RPMI8226 (cell line): Measurements from ENCODE around the gene TSPAN15.
"Not testable (repeated sequence)": the region's sequence is repeated elsewhere in the genome, so short reads cannot be mapped to it uniquely, and the experiment has no call there.

ENCODE experiments used
- DNase-seq: peaks from one replicate; pipeline ENCODE4 v3.0.0-alpha.2; 2015

The TSPAN15 gene

DNA sequence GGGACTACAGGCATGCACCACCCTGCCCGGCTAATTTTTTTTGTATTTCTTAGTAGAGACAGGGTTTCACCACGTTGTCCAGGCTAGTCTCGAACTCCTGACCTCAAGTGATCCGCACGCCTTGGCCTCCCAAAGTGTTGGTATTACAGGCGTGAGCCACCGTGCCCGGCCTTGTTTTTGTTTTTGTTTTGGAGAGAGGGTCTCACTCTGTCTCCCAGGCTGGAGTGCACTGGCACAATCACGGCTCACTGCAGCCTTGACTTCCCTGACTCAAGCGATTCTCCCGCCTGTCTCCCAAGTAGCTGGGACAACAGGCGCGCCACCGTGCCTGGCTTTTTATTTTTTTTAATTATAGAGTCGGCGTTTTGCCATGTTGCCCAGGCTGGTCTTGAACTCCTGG is 870 bp upstream of the TSPAN15 start:
- not testable (repeated sequence) for DNase-seq

DNA sequence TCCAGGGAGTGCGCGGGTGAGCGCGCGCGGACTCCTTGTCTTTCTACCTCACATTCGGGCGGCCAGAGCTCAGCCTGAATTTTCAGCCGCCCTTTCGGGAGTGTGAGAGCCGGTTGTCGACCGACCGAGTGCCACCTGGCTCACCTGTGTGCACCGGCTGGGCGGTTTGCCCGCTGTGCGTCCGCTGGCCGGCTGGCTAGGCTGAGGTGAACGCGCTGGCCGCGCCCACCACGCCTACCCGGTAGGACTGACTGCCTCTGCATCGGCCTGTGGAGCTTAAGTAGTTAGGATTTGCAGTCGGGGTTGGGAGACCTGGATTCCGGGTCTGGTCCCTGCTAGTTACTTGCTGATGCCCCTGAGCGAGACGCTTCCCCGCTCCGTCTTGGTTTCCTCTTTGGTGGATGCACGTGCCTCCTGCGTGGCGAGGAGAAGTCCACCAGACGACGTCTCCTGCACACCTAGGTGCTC is 553 bp downstream of the TSPAN15 start:
- peak; percentile 16 for DNase-seq

GRCh38 chr10:69452676-69453415 is 1.6 kb downstream of the TSPAN15 start:
- DNase-seq = no peak

GRCh38 chr10:69453795-69454194 is 2.5 kb downstream of the TSPAN15 start:
- no peak for DNase-seq

DNA sequence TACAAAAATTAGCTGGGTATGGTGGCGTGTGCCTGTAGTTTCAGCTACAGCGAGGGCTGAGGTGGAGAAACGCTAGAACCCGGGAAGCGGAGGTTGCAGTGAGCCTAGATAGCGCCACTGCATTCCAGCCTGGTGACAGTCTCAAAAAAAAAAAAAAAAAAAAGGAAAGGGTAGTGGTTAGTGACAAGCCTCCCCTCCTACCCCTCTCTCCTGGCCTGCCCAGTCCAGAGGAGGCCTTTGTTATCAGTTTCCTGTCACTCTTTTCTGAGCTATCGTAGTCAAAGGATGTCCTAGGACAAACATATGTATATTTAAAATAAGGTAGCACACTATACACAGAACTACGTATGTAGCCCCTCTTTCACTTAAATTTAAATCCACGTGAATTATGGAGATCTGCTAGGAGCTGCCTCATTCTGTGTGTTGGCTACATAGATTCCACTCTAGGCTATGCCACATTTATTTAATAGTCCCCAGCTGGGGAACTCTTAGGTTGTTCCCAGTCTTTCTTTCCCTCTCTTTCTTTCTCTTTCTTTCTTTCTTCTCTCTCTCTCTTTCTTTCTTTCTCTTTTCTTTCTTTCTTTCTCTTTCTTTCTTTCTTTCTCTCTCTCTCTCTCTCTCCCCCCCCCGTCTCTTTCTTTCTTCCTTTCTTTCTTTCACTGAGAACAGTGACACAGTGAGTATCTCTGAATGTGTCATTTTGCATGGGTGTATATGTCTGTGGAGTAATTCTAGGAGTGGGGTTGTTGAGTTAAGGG is 3.9 kb downstream of the TSPAN15 start:
- DNase-seq = no peak

DNA sequence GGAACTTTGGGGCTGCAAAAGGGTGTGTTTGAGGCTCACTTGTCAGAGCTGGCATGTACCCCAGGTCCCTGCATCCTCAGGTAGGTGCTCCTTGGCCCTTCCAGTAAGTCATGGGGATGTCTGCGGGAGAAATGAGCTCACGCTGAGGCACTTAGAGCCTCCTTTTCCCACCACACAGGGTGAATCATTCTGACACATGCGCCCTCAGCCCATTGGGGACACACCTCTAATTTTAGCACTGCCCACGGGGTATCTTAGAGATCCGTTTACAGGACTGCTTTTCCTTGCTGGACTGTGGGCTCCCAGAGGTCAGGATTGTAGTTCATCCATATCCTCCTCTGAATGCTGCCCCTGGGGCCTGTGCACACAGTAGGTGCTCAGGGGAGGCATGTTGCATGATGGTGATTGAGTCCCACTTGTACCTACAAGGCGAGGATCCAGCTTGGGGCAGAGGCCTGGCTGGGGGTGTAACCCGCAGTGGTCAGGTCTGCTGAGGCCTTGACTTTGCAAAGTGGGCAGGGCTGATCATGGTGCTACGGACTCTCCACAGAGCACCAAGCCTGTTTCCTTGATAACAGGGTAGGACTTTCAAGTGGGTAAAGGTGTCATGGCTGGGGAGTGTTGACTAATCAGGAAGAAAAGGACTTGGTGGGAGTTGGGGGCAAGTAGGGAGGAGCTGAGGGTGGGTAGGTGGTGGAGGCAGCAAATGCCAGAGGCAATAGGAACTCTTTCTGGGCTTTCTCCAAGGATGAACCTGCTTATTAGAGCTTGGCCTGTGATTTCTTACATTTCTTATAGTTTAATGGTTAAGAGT is 5.8 kb downstream of the TSPAN15 start:
- no peak for DNase-seq

- no peak for DNase-seq
Observed at GRCh38 chr10:69457771-69458237, 6.5 kb downstream of the TSPAN15 start.

DNA sequence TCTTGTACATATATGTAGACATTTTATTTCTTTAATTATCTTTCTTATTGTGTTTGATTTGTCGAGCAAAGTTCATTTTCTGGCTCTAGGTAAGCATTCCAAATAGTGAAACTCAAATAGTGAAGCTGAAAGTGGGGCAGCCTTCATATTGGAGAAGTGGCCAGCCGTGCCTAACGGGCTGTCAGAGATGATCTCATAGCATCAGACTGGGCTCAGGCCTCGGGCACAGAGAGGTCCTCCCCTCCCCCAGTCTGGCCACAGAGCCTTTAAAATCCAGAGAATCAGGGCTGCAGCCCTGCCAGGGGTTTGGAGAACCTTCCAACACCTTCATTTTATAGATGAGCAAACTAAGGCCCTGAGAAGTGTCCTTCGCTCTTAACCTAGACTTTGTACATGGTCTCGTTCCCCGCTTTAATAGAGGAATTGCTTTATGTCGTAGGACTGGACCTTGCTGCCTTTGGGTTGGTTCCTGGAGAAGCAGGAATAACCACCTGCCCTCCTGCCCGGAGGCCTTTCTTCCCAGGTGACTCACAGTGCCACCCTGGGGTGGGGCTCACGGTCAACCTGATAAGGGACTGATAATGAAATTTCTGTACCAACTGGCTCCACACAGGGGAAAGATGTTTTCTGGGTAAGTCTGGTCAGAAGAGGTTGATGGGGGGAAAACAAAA is 7.3 kb downstream of the TSPAN15 start:
- DNase-seq = no peak

- no peak for DNase-seq
Observed at GRCh38 chr10:69459101-69459790, 8.0 kb downstream of the TSPAN15 start.

GRCh38 chr10:69459893-69460575 is 8.8 kb downstream of the TSPAN15 start:
- no peak for DNase-seq

GRCh38 chr10:69460576-69461242 is 9.4 kb downstream of the TSPAN15 start:
- no peak for DNase-seq

- DNase-seq = no peak
Observed at GRCh38 chr10:69461243-69462025, 10.2 kb downstream of the TSPAN15 start.

DNA sequence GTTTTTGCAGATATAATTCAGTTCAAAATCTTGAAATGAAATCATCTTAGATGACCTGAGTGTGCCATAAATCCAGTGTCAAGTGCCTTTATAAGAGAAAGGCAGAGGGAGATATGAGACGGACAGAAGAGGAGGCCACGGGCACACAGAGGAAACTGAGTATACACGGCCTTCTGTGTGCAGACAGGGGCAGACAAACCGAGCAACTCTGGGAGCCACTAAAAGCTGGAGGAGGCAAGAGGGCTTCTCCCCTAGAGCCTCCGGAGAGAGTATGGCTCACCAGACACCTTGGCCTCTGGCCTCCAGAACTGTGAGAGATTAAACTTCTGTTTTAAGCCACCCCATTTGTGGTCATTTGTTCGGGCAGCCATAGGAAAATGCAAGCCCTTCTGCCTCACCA is 12.6 kb downstream of the TSPAN15 start:
- DNase-seq = no peak

DNA sequence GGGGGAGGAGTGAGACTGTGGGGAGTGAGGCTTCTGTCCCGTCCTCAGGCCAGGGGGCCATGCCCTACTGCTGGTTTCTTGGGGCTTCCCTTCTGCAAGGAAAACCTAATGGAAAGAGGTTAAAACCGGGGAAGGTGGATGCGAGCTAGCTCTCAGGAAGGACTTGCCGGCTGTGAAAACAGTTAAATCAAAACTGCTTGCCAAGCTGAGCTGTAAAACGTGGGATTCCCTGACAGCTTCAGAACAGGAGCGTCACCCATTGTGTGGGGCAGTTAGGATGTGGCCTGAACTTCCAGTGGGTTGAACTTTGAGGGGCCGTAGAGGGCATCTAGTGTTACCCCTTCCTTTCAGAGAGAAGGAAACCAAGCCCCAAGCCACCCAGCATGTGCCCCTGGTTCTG is 13.1 kb downstream of the TSPAN15 start:
- no peak for DNase-seq

DNA sequence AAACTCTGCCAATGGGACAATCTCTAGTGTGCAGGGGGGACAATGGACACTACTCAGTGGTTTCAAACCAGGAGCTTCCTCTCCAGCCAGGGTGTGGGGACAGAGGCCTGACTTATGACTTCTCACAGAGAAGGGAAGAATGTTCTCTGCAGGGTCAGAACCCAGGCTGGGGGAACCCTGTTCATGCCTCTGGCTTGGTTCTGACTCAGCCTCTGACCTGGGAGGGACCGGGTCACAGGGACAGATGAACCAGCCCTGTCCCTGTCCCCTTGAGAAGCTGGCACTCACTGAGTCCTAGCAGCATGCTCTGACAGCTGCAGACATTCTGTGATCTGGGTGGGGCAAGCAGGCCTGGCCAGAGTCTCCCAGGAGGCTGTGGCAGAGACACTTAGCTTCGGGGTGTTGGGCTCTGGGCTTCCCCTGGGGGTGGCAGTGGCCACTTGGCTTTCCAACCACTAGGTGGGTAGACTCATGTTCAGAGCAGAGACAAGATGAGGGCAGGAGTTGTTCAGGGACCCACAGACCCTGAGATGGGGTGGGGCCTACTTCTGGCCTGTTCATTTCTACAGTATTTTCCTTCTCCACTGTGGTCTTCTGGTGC is 13.6 kb downstream of the TSPAN15 start:
- no peak for DNase-seq

DNA sequence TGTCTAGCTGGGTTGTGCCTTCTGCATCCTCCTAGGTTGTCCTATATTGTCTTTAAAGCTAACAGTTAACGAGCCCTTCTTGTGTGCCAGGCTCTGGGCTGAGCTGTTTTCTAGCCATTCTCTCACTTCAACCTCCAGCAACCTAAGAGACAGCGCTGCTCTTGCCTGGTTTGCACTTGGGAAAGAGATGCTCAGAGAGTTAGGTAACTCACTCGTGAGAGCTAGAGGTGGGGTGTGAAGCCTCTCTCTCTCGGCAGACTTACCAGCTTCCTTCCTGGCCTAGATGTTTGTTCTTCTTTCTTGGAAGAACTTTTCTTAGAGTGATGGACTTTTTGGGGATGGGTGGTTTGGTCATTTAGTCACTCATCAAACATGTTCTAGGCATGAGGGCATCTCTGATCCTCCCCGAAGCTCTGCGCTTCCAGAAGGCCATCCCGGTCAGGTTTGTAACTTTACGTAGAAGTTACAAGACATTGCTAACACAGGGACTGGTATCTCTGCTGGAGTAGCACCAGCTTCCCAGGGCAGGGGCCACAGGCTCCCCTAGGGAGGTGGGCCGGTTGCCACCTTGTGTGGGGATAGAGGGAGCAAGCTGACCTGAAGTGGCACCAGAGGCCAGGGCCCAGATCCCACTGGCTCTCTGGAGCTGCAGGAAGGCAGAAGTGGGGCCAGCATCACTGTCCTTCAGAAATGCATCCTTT is 14.3 kb downstream of the TSPAN15 start:
- DNase-seq = no peak

GRCh38 chr10:69466158-69466490 is 14.9 kb downstream of the TSPAN15 start:
- no peak for DNase-seq

DNA sequence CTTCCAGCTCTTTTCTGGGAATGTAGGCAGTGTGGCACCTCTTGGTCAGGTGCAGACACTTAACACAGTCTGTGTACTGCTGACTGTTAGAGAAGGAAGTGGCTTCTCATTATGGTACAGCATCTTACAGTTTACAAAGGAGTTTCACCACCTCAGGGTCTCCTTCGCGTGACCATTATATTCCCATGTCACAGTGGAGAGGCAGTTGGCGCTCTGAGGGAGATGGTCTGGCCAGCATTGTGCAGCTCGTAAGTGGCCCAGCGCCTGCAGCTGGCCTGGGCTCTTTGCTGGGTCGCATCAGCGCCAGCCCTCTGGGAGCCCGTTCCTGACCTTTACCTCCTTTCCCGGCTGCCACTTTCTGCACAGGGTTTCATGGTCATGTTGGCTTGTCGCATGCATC is 15.4 kb downstream of the TSPAN15 start:
- DNase-seq = no peak
